GM12892 (cell line): ENCODE results near the gene PIGS.
A peak's percentile ranks its signal among the peaks of the same experiment; 100 is the strongest.

Experiments
- POLR2A ChIP-seq: IDR thresholded peaks from 2 replicates; pipeline ENCODE4 v1.6.1; 2011; ENCODE audit warnings: low read depth, low read length, control low read depth
- POLR2AphosphoS5 ChIP-seq: IDR thresholded peaks from 2 replicates; pipeline ENCODE4 v1.6.1; 2011; ENCODE audit warnings: low read depth, low read length, control low read depth
- TAF1 ChIP-seq: IDR thresholded peaks from 2 replicates; pipeline ENCODE4 v1.6.1; 2011; ENCODE audit warnings: low read depth, mild to moderate bottlenecking, control low read depth, low read length, borderline replicate concordance

DNA sequence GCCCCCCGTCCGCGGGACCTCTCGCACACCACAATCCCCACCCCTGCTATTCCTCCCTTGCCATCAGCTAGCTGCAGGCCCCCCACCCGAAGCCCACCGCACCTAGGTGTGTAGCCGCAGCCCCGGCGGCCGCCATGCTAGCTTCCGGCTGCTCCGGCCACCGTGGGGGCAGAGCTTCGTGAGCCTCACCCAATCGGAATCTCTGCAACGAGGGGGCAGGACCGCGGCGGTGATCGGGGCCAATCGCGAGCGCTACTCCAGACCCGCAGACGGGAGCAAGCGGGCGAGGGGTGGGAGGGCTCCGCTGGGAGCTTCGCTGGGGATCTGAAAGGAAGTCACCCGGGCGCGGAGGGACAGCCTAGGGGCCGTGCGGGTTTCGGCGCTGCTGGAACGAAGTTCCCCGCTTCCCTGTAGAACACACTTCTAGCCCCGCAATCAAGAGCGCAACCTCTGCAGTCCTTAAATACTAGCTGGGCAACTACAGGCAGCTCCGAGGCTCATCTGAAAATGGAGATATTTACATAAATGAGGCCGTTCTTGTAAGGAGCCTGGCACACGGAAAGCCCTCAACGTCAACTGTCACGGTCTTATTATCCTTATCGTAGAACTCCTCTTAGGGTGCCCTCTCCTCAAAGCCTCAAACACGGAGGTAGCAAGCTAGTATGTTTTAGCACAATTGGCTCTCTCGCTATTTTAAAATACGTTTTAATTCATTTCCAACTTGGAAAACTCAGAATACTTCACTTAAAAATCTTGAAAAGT is at the start of gene PIGS:
- TF ChIP-seq POLR2A (peak; percentile 79; the same call in 1 of the 2 replicates), POLR2AphosphoS5 (peak; percentile 60), TAF1 (peak; percentile 65)
